PC-9 (cell line): ENCODE results near the gene CBFA2T3. TPM values are rescaled to one million over a fixed set of nuclear protein-coding genes. Genes with fewer than 3 reads are reported as not detected.

Experiments
- BruUV-seq: library from RNA; stranded (reverse); fragments of 400-500 nt; replicated peaks from 2 replicates; lab custom pipeline; 2021; lab: Mats Ljungman, UMichigan
- CTCF ChIA-PET: fragments of 300-600 bp; sonication (Branson Sonifier 250); formaldehyde crosslinking; loops from one replicate; lab custom pipeline; 2022; ENCODE audit warnings: antibody characterized with exemption; lab: Charles Lee
- POLR2A ChIA-PET: fragments of 300-600 bp; sonication (Branson Sonifier 250); formaldehyde crosslinking; loops from one replicate; lab custom pipeline; 2022; ENCODE audit warnings: antibody characterized with exemption; ENCODE audit not compliant: unreplicated experiment; lab: Charles Lee
- DNase-seq, 2 experiments: peaks; one replicate each; pipeline versions ENCODE4 v3.0.0 to v3.0.0-alpha.2; 2015 to 2022; ENCODE audit warnings: mixed read lengths in 1 of 2
- H2AFZ ChIP-seq: fragments of 200-600 bp; sonication (generic); 2 replicates; pipeline ENCODE4 v1.8.1; 2017; ENCODE audit warnings: antibody characterized with exemption
- H3F3A ChIP-seq: fragments of 200-600 bp; sonication (generic); 2 replicates; pipeline ENCODE4 v1.8.1; 2017; ENCODE audit warnings: antibody characterized with exemption, mild to moderate bottlenecking, low read depth; ENCODE audit not compliant: insufficient read depth
- H3K27ac ChIP-seq: fragments of 200-600 bp; sonication (generic); 2 replicates; pipeline ENCODE4 v1.6.1; 2016; ENCODE audit warnings: mixed run types
- H3K27me3 ChIP-seq: fragments of 200-600 bp; sonication (generic); 2 replicates; pipeline ENCODE4 v1.6.1; 2016; ENCODE audit warnings: low read depth, mixed run types; ENCODE audit not compliant: insufficient read depth
- H3K36me3 ChIP-seq: fragments of 200-600 bp; sonication (generic); 2 replicates; pipeline ENCODE4 v1.6.1; 2016; ENCODE audit warnings: low read depth, mixed run types
- H3K4me1 ChIP-seq: fragments of 200-600 bp; sonication (generic); replicated peaks from 2 replicates; pipeline ENCODE4 v1.6.1; 2016; ENCODE audit warnings: mixed run types; ENCODE audit not compliant: insufficient read depth
- H3K4me2 ChIP-seq: fragments of 200-600 bp; sonication (generic); 2 replicates; pipeline ENCODE4 v1.6.1; 2017; ENCODE audit warnings: mixed run types
- H3K4me3 ChIP-seq: fragments of 200-600 bp; sonication (generic); 2 replicates; pipeline ENCODE4 v1.6.1; 2016; ENCODE audit warnings: mixed run types
- H3K79me2 ChIP-seq: fragments of 200-600 bp; sonication (generic); 2 replicates; pipeline ENCODE4 v1.6.1; 2017; ENCODE audit warnings: low read depth, mixed run types
- H3K9me2 ChIP-seq: fragments of 200-600 bp; sonication (generic); 2 replicates; pipeline ENCODE4 v1.8.1; 2017; ENCODE audit warnings: mild to moderate bottlenecking; ENCODE audit not compliant: insufficient read depth
- H3K9me3 ChIP-seq: fragments of 200-600 bp; sonication (generic); 2 replicates; pipeline ENCODE4 v1.8.1; 2016; ENCODE audit warnings: low read depth; ENCODE audit not compliant: insufficient read depth
- H4K20me1 ChIP-seq: fragments of 200-600 bp; sonication (generic); 2 replicates; pipeline ENCODE4 v1.8.1; 2017; ENCODE audit not compliant: insufficient read depth
- CTCF ChIP-seq: fragments of 200-600 bp; sonication (generic); conservative IDR thresholded peaks from 2 replicates; pipeline ENCODE4 v1.6.1; 2017; ENCODE audit warnings: mixed run types, antibody characterized with exemption, mild to moderate bottlenecking, moderate library complexity
- EZH2 ChIP-seq: fragments of 200-600 bp; sonication (generic); IDR thresholded peaks from 2 replicates; pipeline ENCODE4 v1.8.0; 2017; ENCODE audit warnings: antibody characterized with exemption, low read depth
- intact Hi-C: fragments of 100-400 bp; cut with micrococcal nuclease; formaldehyde crosslinking; loops from one replicate; pipeline ENCODE4 v1.10.0; 2022; ENCODE audit not compliant: unreplicated experiment
- total RNA-seq: library from RNA; stranded (reverse); gene quantifications from 2 replicates; pipeline ENCODE4 v1.2.3, GENCODE V29; 2021

CBFA2T3 gene
- total RNA-seq, 1 experiment from 2014 or later = 1.0 TPM

GRCh38 chr16:88985521-88985920 is 8.5 kb upstream of the CBFA2T3 start:
- ChIA-PET POLR2A (no interaction called here), CTCF (no interaction called here)
- BruUV-seq = no TSS peak

GRCh38 chr16:88983771-88984687 is 7.0 kb upstream of the CBFA2T3 start:
- H3K9me3 ChIP-seq = no peaks in the 10 kb centered on the region
- no peak overlapping the region for H2AFZ ChIP-seq
- BruUV-seq = no TSS peak
- no peaks in the 10 kb centered on the region for H3F3A ChIP-seq
- no peak for DNase-seq
- H3K27me3 ChIP-seq = peaks cover 77% of the 10 kb centered on the region
- POLR2A ChIA-PET = no interaction called here
- no peaks in the 10 kb centered on the region for H4K20me1 ChIP-seq
- H3K4me2 ChIP-seq = no peak overlapping the region
- no peak overlapping the region for H3K27ac ChIP-seq
- CTCF ChIA-PET = no interaction called here
- no peaks in the 10 kb centered on the region for H3K36me3 ChIP-seq
- H3K9me2 ChIP-seq = no peaks in the 10 kb centered on the region
- no peaks in the 10 kb centered on the region for H3K4me1 ChIP-seq
- intact Hi-C loops = no loop called here
- no peaks in the 10 kb centered on the region for H3K79me2 ChIP-seq
- H3K4me3 ChIP-seq = no peak overlapping the region
- TF ChIP-seq CTCF (no peak), EZH2 (no peak)

More at GRCh38 chr16:88985521-88985920, 8.5 kb upstream of the CBFA2T3 start:
- intact Hi-C loops = no loop called here
- no peak overlapping the region for H3K4me2 ChIP-seq
- no peaks in the 10 kb centered on the region for H3K79me2 ChIP-seq
- no peak overlapping the region for H3K27ac ChIP-seq
- no peak for TF ChIP-seq EZH2
- no peak for TF ChIP-seq CTCF
- no peaks in the 10 kb centered on the region for H3K9me2 ChIP-seq
- H4K20me1 ChIP-seq = no peaks in the 10 kb centered on the region
- no peak overlapping the region for H2AFZ ChIP-seq
- no peak for DNase-seq
- H3K27me3 ChIP-seq = peaks cover 92% of the 10 kb centered on the region
- H3F3A ChIP-seq = no peaks in the 10 kb centered on the region
- H3K4me1 ChIP-seq = no peaks in the 10 kb centered on the region
- no peaks in the 10 kb centered on the region for H3K36me3 ChIP-seq
- H3K4me3 ChIP-seq = no peak overlapping the region
- H3K9me3 ChIP-seq = no peaks in the 10 kb centered on the region

- no peaks in the 10 kb centered on the region for H4K20me1 ChIP-seq
- no peaks in the 10 kb centered on the region for H3K9me2 ChIP-seq
- ChIA-PET CTCF (no interaction called here), POLR2A (no interaction called here)
- no peak for TF ChIP-seq EZH2
- no peak for TF ChIP-seq CTCF
- H3K4me1 ChIP-seq = no peaks in the 10 kb centered on the region
- intact Hi-C loops = no loop called here
- no peak overlapping the region for H3K4me3 ChIP-seq
- H3K27me3 ChIP-seq = peaks cover 71% of the 10 kb centered on the region
- no peak for DNase-seq
- BruUV-seq = no TSS peak
- no peaks in the 10 kb centered on the region for H3K79me2 ChIP-seq
- H3K27ac ChIP-seq = no peak overlapping the region
- H3F3A ChIP-seq = no peaks in the 10 kb centered on the region
- no peaks in the 10 kb centered on the region for H3K36me3 ChIP-seq
- no peak overlapping the region for H3K4me2 ChIP-seq
- H3K9me3 ChIP-seq = no peaks in the 10 kb centered on the region
- no peak overlapping the region for H2AFZ ChIP-seq
Observed at GRCh38 chr16:88983165-88983564, 6.2 kb upstream of the CBFA2T3 start.
